Renal cortex interstitium (tissue), 3 donors: ENCODE measurements around the gene MRPL38. TPM values are rescaled to one million over a fixed set of nuclear protein-coding genes. Genes with fewer than 3 reads are reported as not detected.

ENCODE experiments used
- polyA plus RNA-seq, 3 donors: library from polyadenylated mRNA; unstranded; fragments of 120-200 nt; gene quantifications; one replicate each; pipeline ENCODE4 v1.2.1, GENCODE V29; 2013; ENCODE audit not compliant: insufficient read length in 3 of 3

MRPL38 gene
- polyA plus RNA-seq, 3 donors, result 68.1 to 97.2 (median 95.4) TPM

Other genes with a start within 250 kb of the MRPL38 start
- gene RECQL5, start 237.7 kb downstream of the MRPL38 start, polyA plus RNA-seq, result 10 to 100 TPM; 34.6 to 52.3 (median 44.1) TPM
- gene SAP30BP, start 237.5 kb downstream of the MRPL38 start, polyA plus RNA-seq, result 10 to 100 TPM; 87.6 to 96.1 (median 94.4) TPM
- gene ITGB4, start 183.4 kb downstream of the MRPL38 start, polyA plus RNA-seq, result 10 to 100 TPM in 2 of 3 donors, 1 to 10 TPM in 1; 9.9 to 14.7 (median 11.1) TPM
- 10 to 100 TPM; 19.7 to 37.6 (median 32.9) TPM for gene GALK1, start 139.7 kb downstream of the MRPL38 start, polyA plus RNA-seq
- 10 to 100 TPM; 34.1 to 52.2 (median 42.4) TPM for gene UNK, start 120.1 kb downstream of the MRPL38 start, polyA plus RNA-seq
- gene UNC13D, start 60.5 kb downstream of the MRPL38 start, polyA plus RNA-seq, result 1 to 10 TPM; 4.5 to 6.9 (median 5.5) TPM
- gene WBP2, start 49.5 kb downstream of the MRPL38 start, polyA plus RNA-seq, result 100 to 1,000 TPM in 1 of 3 donors, 10 to 100 TPM in 2; 73.9 to 104 (median 86.0) TPM
- gene TRIM47, start 26.3 kb downstream of the MRPL38 start, polyA plus RNA-seq, result 1 to 10 TPM; 5.1 to 9.3 (median 9.3) TPM
- 10 to 100 TPM; 11.2 to 18.4 (median 15.5) TPM for gene TRIM65, start 7.9 kb downstream of the MRPL38 start, polyA plus RNA-seq
- gene FBF1, start 36.2 kb upstream of the MRPL38 start, polyA plus RNA-seq, result 10 to 100 TPM in 2 of 3 donors, 1 to 10 TPM in 1; 7.5 to 14.4 (median 12.4) TPM
- 10 to 100 TPM; 31.0 to 37.8 (median 32.4) TPM for gene ACOX1, start 74.3 kb upstream of the MRPL38 start, polyA plus RNA-seq
- gene TEN1, start 74.4 kb upstream of the MRPL38 start, polyA plus RNA-seq, result 10 to 100 TPM; 19.5 to 26.9 (median 23.3) TPM
- 10 to 100 TPM; 12.7 to 26.6 (median 15.7) TPM for gene CDK3, start 96.0 kb upstream of the MRPL38 start, polyA plus RNA-seq
- 10 to 100 TPM; 13.5 to 25.8 (median 19.3) TPM for gene EVPL, start 122.4 kb upstream of the MRPL38 start, polyA plus RNA-seq
- gene SRP68, start 167.6 kb upstream of the MRPL38 start, polyA plus RNA-seq, result 100 to 1,000 TPM; 101 to 122 (median 118) TPM
- 1 to 10 TPM in 1 of 3 donors, under 1 TPM in 2; 0.28 to 1.8 (median 0.29) TPM for gene GALR2, start 169.9 kb upstream of the MRPL38 start, polyA plus RNA-seq
- gene ZACN, start 174.3 kb upstream of the MRPL38 start, polyA plus RNA-seq, result 10 to 100 TPM in 2 of 3 donors, 1 to 10 TPM in 1; 8.5 to 24.6 (median 15.8) TPM
- 100 to 1,000 TPM; 150 to 184 (median 159) TPM for gene EXOC7, start 198.9 kb upstream of the MRPL38 start, polyA plus RNA-seq
- gene FOXJ1, start 236.4 kb upstream of the MRPL38 start, polyA plus RNA-seq, result 10 to 100 TPM; 16.7 to 26.9 (median 23.6) TPM